Activated CD8-positive, alpha-beta memory T cell treated with anti-CD3 and anti-CD28 coated beads for 4 hours (primary cell): ENCODE results near the gene TAOK1.

ENCODE experiments used
- DNase-seq, 2 donors: peaks; one replicate each; pipeline ENCODE4 v3.0.0-alpha.2; 2020; ENCODE audit warnings: low read depth in 2 of 2

TAOK1 gene

GRCh38 chr17:29379084-29379991 is 10.8 kb upstream of the TAOK1 start:
- DNase-seq = no peak

GRCh38 chr17:29383686-29384085 is 6.5 kb upstream of the TAOK1 start:
- no peak for DNase-seq

GRCh38 chr17:29384901-29385300 is 5.3 kb upstream of the TAOK1 start:
- DNase-seq = no peak

- no peak for DNase-seq
Measured at GRCh38 chr17:29386760-29387159, 3.4 kb upstream of the TAOK1 start.

- no peak for DNase-seq
Measured at GRCh38 chr17:29388937-29389336, 1.2 kb upstream of the TAOK1 start.

- DNase-seq = no peak
Measured at GRCh38 chr17:29390851-29391631, 878 bp downstream of the TAOK1 start.

GRCh38 chr17:29393436-29393835 is 3.3 kb downstream of the TAOK1 start:
- no peak for DNase-seq

GRCh38 chr17:29394761-29395160 is 4.6 kb downstream of the TAOK1 start:
- DNase-seq = no peak

- no peak for DNase-seq
Measured at GRCh38 chr17:29396066-29396465, 5.9 kb downstream of the TAOK1 start.

- no peak for DNase-seq
Measured at GRCh38 chr17:29399634-29400033, 9.5 kb downstream of the TAOK1 start.

GRCh38 chr17:29400818-29401217 is 10.7 kb downstream of the TAOK1 start:
- DNase-seq = no peak

- no peak for DNase-seq
Measured at GRCh38 chr17:29401258-29401657, 11.1 kb downstream of the TAOK1 start.

- DNase-seq = no peak
Measured at GRCh38 chr17:29407856-29408255, 17.7 kb downstream of the TAOK1 start.

GRCh38 chr17:29409963-29410362 is 19.8 kb downstream of the TAOK1 start:
- no peak for DNase-seq

- DNase-seq = no peak
Measured at GRCh38 chr17:29412780-29413565, 22.8 kb downstream of the TAOK1 start.

GRCh38 chr17:29420128-29420527 is 30.0 kb downstream of the TAOK1 start:
- DNase-seq = no peak

GRCh38 chr17:29430275-29430674 is 40.1 kb downstream of the TAOK1 start:
- DNase-seq = no peak

GRCh38 chr17:29433541-29433940 is 43.4 kb downstream of the TAOK1 start:
- no peak for DNase-seq

GRCh38 chr17:29434550-29434949 is 44.4 kb downstream of the TAOK1 start:
- DNase-seq = no peak

- no peak for DNase-seq
Measured at GRCh38 chr17:29442451-29442850, 52.3 kb downstream of the TAOK1 start.

GRCh38 chr17:29443041-29443739 is 53.0 kb downstream of the TAOK1 start:
- DNase-seq = no peak

- DNase-seq = no peak
Measured at GRCh38 chr17:29444589-29444988, 54.4 kb downstream of the TAOK1 start.
